GM12878 (cell line): ENCODE measurements around the gene CASTOR1.

Experiments used
- EP300 ChIP-seq, 2 experiments: fragments of 150-350 bp in 1 of 2; IDR thresholded peaks; 2 replicates each; pipeline ENCODE4 v1.6.1; 2011 to 2012; ENCODE audit warnings: low read depth in 2 of 2, low read length in 2 of 2, borderline replicate concordance in 1 of 2, improper control_type of control experiment in 1 of 2, inconsistent platforms in 1 of 2; ENCODE audit not compliant: control insufficient read depth in 1 of 2
- FOS ChIP-seq: IDR thresholded peaks from 3 replicates; pipeline ENCODE4 v1.6.1; 2011; ENCODE audit warnings: borderline replicate concordance; ENCODE audit not compliant: insufficient read length; ENCODE audit errors: extremely low read depth
- SIN3A ChIP-seq: IDR thresholded peaks from 2 replicates; pipeline ENCODE4 v1.6.1; 2012; ENCODE audit warnings: low read depth, low read length, improper control_type of control experiment
- TF ChIP-seq, protein P1 (sequence below): IDR thresholded peaks from 2 replicates; pipeline ENCODE4 v1.6.1; 2012; ENCODE audit warnings: mild to moderate bottlenecking, low read depth, low read length

DNA sequence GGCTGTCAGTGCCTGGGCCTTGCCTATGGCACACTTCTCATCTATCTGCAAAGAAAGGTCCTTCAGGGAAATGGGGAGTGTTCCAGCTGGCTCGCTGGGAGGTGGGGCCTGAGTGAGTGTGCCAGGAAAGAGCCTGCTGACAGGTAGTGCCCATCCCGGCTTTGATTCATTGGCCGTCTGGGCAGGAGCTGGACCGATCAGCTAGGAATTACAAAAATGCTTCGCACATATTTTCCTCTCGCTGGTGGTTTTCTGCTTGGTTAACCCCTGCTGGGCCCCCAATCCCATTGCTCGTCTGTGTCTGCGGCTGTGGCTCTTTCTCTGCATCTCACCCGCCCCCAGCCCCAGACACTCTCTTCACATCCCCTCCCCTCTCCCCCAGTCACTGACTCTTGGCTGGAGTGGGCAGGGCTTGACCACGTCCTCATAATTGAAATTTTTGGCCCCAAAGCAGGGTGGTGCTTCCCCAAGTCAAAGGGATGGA, 53.6 kb downstream of the CASTOR1 start:
- TF ChIP-seq SIN3A: no peak
- TF ChIP-seq EP300 (IDR thresholded peaks at IDR 0.05; ENCODE audit: borderline replicate concordance in 1 of 2, control insufficient read depth in 1 of 2, low read depth in 2 of 2, low read length in 2 of 2): no peak
- TF ChIP-seq, protein P1, sequence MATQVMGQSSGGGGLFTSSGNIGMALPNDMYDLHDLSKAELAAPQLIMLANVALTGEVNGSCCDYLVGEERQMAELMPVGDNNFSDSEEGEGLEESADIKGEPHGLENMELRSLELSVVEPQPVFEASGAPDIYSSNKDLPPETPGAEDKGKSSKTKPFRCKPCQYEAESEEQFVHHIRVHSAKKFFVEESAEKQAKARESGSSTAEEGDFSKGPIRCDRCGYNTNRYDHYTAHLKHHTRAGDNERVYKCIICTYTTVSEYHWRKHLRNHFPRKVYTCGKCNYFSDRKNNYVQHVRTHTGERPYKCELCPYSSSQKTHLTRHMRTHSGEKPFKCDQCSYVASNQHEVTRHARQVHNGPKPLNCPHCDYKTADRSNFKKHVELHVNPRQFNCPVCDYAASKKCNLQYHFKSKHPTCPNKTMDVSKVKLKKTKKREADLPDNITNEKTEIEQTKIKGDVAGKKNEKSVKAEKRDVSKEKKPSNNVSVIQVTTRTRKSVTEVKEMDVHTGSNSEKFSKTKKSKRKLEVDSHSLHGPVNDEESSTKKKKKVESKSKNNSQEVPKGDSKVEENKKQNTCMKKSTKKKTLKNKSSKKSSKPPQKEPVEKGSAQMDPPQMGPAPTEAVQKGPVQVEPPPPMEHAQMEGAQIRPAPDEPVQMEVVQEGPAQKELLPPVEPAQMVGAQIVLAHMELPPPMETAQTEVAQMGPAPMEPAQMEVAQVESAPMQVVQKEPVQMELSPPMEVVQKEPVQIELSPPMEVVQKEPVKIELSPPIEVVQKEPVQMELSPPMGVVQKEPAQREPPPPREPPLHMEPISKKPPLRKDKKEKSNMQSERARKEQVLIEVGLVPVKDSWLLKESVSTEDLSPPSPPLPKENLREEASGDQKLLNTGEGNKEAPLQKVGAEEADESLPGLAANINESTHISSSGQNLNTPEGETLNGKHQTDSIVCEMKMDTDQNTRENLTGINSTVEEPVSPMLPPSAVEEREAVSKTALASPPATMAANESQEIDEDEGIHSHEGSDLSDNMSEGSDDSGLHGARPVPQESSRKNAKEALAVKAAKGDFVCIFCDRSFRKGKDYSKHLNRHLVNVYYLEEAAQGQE: no peak
- TF ChIP-seq FOS: no peak
